Measurements from ENCODE around the gene SCUBE1.

GRCh38 chr22:43166132-43166930 lies 176.8 kb downstream of the SCUBE1 start:
- no peak for TF ChIP-seq CTCF (conservative IDR thresholded peaks at IDR 0.05; ENCODE audit: low read length)
- TF ChIP-seq EZH2phosphoT487 (IDR thresholded peaks at IDR 0.05; ENCODE audit: borderline replicate concordance, low read depth, low read length): no peak
